ENCODE data around the gene SAA1.

DNA sequence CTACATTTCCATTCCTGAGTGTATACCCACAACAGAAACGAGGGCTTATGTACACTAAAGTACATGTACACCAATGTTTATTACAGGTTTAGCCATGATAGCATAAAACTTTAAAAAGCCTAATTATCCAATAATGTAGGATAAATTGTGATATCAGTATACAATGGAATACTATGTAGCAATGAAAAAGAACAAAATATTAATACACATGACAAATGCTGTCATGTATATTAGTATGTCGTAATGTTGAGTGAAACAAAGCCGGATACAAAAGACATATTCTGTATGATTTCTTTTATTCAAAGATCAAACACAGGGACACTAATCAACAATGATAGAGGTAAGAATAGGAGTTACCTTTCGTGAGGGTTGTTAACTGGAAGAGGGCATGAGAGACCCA is 32.2 kb upstream of the SAA1 start:
- no peak for TF ChIP-seq POLR2A (IDR thresholded peaks at IDR 0.05; ENCODE audit: low read depth, low read length)
- TF ChIP-seq POLR2AphosphoS5 (IDR thresholded peaks at IDR 0.05; ENCODE audit: low read depth, low read length): no peak
- TF ChIP-seq TAF1 (IDR thresholded peaks at IDR 0.05; ENCODE audit: borderline replicate concordance, low read depth, low read length): no peak

Data from GM12892 (cell line).